MM.1S (cell line): Measurements from ENCODE around the gene RTN4R.

Experiments
- DNase-seq: peaks from one replicate; pipeline ENCODE4 v3.0.0-alpha.2; 2015
- H2AFZ ChIP-seq: fragments of 300-600 bp; sonication (generic); 2 replicates; pipeline ENCODE4 v1.6.0; 2016; ENCODE audit warnings: antibody characterized with exemption, low read length
- H3F3A ChIP-seq: fragments of 300-600 bp; sonication (generic); 2 replicates; pipeline ENCODE4 v1.6.1; 2016; ENCODE audit warnings: mild to moderate bottlenecking, antibody characterized with exemption, low read length, moderate library complexity, mixed read lengths; ENCODE audit not compliant: insufficient read depth
- H3K27ac ChIP-seq: fragments of 300-600 bp; sonication (generic); 2 replicates; pipeline ENCODE4 v1.5.1; 2016; ENCODE audit warnings: mild to moderate bottlenecking, low read length
- H3K27me3 ChIP-seq: fragments of 300-600 bp; sonication (generic); replicated peaks from 2 replicates; pipeline ENCODE4 v1.6.0; 2016; ENCODE audit warnings: low read length; ENCODE audit not compliant: insufficient read depth
- H3K36me3 ChIP-seq: fragments of 300-600 bp; sonication (generic); replicated peaks from 2 replicates; pipeline ENCODE4 v1.6.1; 2016; ENCODE audit warnings: mild to moderate bottlenecking, low read length, mixed read lengths; ENCODE audit not compliant: insufficient read depth
- H3K4me1 ChIP-seq: fragments of 300-600 bp; sonication (generic); 2 replicates; pipeline ENCODE4 v1.6.1; 2016; ENCODE audit warnings: low read length, mixed read lengths
- H3K4me2 ChIP-seq: fragments of 300-600 bp; sonication (generic); 2 replicates; pipeline ENCODE4 v1.6.0; 2016; ENCODE audit warnings: low read depth, low read length
- H3K4me3 ChIP-seq: fragments of 300-600 bp; sonication (generic); 2 replicates; pipeline ENCODE4 v1.5.1; 2016; ENCODE audit warnings: low read length, mixed read lengths
- H3K79me2 ChIP-seq: fragments of 300-600 bp; sonication (generic); 2 replicates; pipeline ENCODE4 v1.6.1; 2016; ENCODE audit warnings: mixed run types, low read length, mixed read lengths
- H3K9ac ChIP-seq: fragments of 300-600 bp; sonication (generic); 2 replicates; pipeline ENCODE4 v1.6.1; 2016; ENCODE audit warnings: low read length, mixed read lengths
- H3K9me2 ChIP-seq: fragments of 300-600 bp; sonication (generic); replicated peaks from 2 replicates; pipeline ENCODE4 v1.6.1; 2016; ENCODE audit warnings: mild to moderate bottlenecking, low read length, mixed read lengths; ENCODE audit not compliant: insufficient read depth
- H3K9me3 ChIP-seq: fragments of 300-600 bp; sonication (generic); replicated peaks from 2 replicates; pipeline ENCODE4 v1.6.1; 2016; ENCODE audit warnings: mild to moderate bottlenecking, low read length, mixed read lengths; ENCODE audit not compliant: insufficient read depth
- H4K20me1 ChIP-seq: fragments of 300-600 bp; sonication (generic); 2 replicates; pipeline ENCODE4 v1.6.1; 2016; ENCODE audit warnings: mild to moderate bottlenecking, low read length, moderate library complexity, mixed read lengths; ENCODE audit not compliant: insufficient read depth
- CTCF ChIP-seq: fragments of 300-600 bp; sonication (generic); IDR thresholded peaks from 2 replicates; pipeline ENCODE4 v1.5.1; 2016; ENCODE audit warnings: antibody characterized with exemption, low read length, mixed read lengths
- EZH2 ChIP-seq: fragments of 300-600 bp; sonication (generic); optimal IDR thresholded peaks from 2 replicates; pipeline ENCODE3; 2017; ENCODE audit warnings: low read depth, mild to moderate bottlenecking, antibody characterized with exemption, low read length, mixed read lengths
- EZH2phosphoT487 ChIP-seq: fragments of 300-600 bp; sonication (generic); IDR thresholded peaks from 2 replicates; pipeline ENCODE4 v1.6.1; 2018; ENCODE audit warnings: antibody characterized with exemption, low read length

The RTN4R gene

GRCh38 chr22:20208713-20209310 lies 59.3 kb downstream of the RTN4R start:
- Histone ChIP-seq H3K9ac (no peak overlapping the region), H3K4me1 (0 out of 2 replicates have a peak, but pooled peaks cover 10% of the 10 kb centered on the region), H3K4me2 (no peak overlapping the region), H3K27ac (no peak overlapping the region), H3K27me3 (peaks cover 34% of the 10 kb centered on the region), H3K9me2 (no peaks in the 10 kb centered on the region), H3K36me3 (no peaks in the 10 kb centered on the region), H3K9me3 (no peaks in the 10 kb centered on the region), H3K79me2 (0 out of 2 replicates have a peak, but pooled peaks cover 4% of the 10 kb centered on the region), H4K20me1 (no peaks in the 10 kb centered on the region), H3K4me3 (no peak overlapping the region), H3F3A (no peaks in the 10 kb centered on the region), H2AFZ (no peak overlapping the region)
- TF ChIP-seq CTCF: no peak
- no peak for TF ChIP-seq EZH2phosphoT487
- TF ChIP-seq EZH2: no peak
- DNase-seq: no peak

- Histone ChIP-seq H4K20me1 (no peaks in the 10 kb centered on the region), H3F3A (no peaks in the 10 kb centered on the region), H3K36me3 (no peaks in the 10 kb centered on the region), H3K9me3 (no peaks in the 10 kb centered on the region), H3K9me2 (no peaks in the 10 kb centered on the region), H3K9ac (peak overlapping the region; percentile 72; the same call in 1 of the 2 replicates), H3K4me2 (peak overlapping the region; percentile 82), H3K79me2 (0 out of 2 replicates have a peak, but pooled peaks cover 4% of the 10 kb centered on the region), H3K27ac (no peak overlapping the region), H3K4me1 (0 out of 2 replicates have a peak, but pooled peaks cover 10% of the 10 kb centered on the region), H3K4me3 (peak overlapping the region; percentile 89), H3K27me3 (peaks cover 33% of the 10 kb centered on the region), H2AFZ (no peak overlapping the region)
- no peak for DNase-seq
- TF ChIP-seq EZH2 (no peak), CTCF (no peak)
Measured at GRCh38 chr22:20207277-20208025, 60.7 kb downstream of the RTN4R start.

- Histone ChIP-seq H3K9me2 (no peaks in the 10 kb centered on the region), H2AFZ (peak overlapping the region; percentile 96), H3K27me3 (peaks cover 33% of the 10 kb centered on the region), H3K9ac (peak overlapping the region; percentile 72), H3K4me2 (peak overlapping the region; percentile 82), H3K9me3 (no peaks in the 10 kb centered on the region), H3F3A (no peaks in the 10 kb centered on the region), H3K4me1 (0 out of 2 replicates have a peak, but pooled peaks cover 10% of the 10 kb centered on the region), H3K4me3 (peak overlapping the region; percentile 89), H3K27ac (no peak overlapping the region), H3K36me3 (no peaks in the 10 kb centered on the region), H4K20me1 (no peaks in the 10 kb centered on the region), H3K79me2 (0 out of 2 replicates have a peak, but pooled peaks cover 4% of the 10 kb centered on the region)
- no peak for DNase-seq
- TF ChIP-seq EZH2 (no peak), CTCF (no peak), EZH2phosphoT487 (no peak)
Measured at GRCh38 chr22:20206709-20207215, 61.4 kb downstream of the RTN4R start.
